NAMALWA (cell line): ENCODE data around the gene HLCS.

Experiments used
- DNase-seq: peaks from one replicate; pipeline ENCODE4 v3.0.0-alpha.2; 2015; ENCODE audit warnings: low spot score

HLCS gene

GRCh38 chr21:36914244-36915013, 52.0 kb downstream of the HLCS start:
- no peak for DNase-seq

DNA sequence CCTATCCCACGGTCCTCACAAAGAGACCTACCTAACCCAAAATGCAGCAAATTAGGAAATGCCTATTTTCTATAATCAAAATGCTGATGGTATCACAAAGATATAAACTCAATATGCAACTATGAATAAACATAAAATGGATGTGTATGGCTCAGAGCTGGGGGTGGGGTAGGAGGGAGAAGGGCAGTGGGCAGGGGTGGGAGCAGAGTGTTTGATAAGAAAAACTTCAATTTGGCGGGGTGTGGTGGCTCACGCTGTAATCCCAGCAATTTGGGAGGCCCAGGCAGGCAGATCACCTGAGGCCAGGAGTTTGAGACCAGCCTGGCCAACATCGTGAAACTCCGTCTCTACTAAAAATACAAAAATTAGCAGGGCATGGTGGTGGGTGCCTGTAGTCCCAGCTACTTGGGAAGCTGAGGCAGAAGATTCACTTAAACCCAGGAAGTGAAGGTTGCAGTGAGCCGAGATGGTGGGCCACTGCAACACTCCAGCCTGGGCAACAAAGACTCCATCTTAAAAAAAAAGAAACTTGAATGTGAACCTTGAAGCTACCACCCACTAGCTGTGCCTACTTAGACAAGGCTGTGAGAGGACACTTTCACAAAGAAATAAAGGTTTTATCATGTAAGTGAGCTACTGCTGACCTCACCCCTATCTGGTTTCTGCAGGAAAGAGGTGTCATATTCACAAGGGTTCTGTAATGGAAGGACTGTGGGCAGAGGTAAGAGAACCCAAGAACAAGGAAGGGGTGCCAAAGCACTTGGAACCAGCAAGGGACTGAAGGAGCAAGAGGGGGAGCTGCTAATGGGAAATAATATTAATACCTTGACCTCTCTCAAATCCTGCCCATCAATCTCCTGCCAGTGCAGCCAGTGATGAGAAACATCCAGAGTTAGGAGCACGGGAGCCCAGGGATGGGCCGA, 53.0 kb downstream of the HLCS start:
- no peak for DNase-seq

GRCh38 chr21:36910581-36911307, 55.7 kb downstream of the HLCS start:
- no peak for DNase-seq

DNA sequence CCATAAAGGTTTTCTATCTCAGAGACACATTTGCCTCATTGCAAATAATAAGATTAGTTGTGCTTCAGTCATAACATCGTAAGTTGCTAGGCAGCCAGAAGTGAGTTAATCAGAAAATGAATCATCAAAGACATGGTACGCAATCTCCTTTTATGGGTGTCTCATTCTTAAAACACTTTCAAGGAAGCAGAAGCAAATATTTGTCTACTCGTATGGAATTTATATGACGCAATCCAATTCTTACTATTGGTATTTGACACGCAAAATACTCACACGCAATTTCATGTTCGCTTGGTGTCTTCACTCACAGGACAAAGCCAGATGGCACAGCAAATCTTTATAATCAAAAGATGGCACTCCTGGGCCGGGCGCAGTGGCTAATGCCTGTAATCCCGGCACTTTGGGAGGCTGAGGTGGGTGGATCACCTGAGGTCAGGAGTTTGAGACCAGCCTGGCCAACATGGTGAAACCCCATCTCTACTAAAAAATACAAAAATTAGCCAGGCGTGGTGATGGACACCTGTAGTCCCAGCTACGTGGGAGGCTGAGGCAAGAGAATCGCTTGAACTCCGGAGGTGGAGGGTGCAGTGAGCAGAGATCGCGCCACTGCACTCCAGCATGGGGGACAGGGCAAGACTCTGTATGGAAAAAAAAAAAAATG, 56.4 kb downstream of the HLCS start:
- no peak for DNase-seq

- no peak for DNase-seq
Measured at GRCh38 chr21:36909423-36909822, 57.0 kb downstream of the HLCS start.

GRCh38 chr21:36908260-36908908, 58.1 kb downstream of the HLCS start:
- no peak for DNase-seq

DNA sequence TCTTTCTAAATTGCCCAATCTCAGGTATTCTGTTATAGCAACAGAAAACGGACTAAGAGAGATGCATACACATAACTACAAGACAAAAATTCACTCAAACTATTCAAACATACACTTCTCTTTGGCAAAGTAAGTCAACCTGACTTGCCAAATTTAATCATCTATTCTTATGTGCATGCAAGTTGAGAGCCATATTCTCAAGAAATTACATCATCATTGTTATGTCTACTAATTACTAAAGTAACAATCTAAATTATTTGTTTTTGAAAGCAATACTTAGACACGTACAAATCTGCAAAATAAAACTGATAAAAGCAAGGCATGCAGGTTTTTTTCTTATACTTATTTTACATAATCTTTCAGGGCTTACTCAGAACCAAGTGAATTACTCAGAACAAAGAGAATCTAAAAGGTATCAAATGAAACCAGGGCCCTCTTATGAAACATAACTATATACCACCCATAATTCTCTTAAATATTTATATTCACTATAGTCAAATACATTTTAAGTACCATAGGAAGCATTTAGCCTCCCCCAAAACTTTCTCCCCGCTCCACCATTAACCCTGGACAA, 62.3 kb downstream of the HLCS start:
- DNase-seq = no peak

DNA sequence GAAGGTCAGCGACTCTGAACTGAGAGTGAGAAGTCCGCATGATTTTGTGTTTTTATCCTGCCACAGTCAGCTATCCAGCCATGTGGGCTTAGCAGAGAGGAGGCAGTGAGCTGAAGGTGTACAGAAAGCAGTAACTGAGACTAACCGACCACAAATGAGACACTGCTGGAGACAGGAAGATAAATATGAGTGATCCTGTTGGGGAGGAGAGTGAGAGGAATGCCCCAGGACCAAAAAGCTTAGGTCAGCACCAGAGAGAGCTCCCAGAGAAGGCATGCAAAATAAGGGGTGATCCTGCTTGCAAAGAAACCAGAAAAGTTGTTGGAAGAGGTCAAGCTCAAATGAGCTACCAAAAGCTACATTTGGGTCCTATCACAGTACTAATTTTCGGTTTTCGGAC, 63.7 kb downstream of the HLCS start:
- DNase-seq = no peak

DNA sequence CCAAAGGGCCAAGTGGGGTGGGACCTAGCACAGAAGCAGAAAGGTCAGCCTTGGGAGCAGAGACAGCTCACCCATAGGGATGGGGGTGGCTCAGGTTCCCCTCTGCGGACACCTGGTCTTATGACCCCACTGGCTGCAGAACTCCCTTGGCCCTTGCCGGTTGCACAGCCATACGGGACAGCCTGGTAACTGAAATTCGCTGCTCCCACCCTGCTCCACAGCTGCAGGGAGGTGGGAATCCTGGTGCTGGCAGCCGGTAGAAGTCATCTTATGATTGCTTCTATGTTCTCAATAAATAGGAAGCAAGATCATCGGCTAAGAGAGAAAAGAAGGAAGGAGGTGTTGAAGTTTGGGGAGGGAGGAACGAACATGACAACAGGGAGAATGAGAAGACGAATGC, 64.1 kb downstream of the HLCS start:
- DNase-seq = no peak

- no peak for DNase-seq
Measured at GRCh38 chr21:36901575-36901974, 64.9 kb downstream of the HLCS start.

GRCh38 chr21:36893581-36893980, 72.9 kb downstream of the HLCS start:
- no peak for DNase-seq

GRCh38 chr21:36892201-36892600, 74.3 kb downstream of the HLCS start:
- no peak for DNase-seq

DNA sequence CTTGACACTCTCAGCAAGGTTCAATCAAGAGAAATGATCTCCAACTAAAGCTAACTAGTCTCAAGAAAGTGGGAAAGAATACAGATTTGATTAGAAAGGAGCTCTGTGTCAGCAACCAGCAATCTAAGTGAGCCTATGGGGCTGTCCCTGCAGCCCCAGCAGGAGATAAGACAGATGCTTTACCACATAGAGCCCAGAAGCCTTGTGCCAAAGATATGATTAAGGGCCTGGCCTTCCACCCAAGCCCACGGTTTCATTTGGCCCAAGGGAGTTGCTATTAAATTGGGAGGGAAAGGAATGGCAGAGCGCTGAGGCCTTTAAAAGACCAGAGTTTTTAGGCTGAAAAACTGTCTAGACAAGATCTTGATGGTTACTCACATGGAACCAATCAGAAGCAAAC, 74.8 kb downstream of the HLCS start:
- DNase-seq = no peak

DNA sequence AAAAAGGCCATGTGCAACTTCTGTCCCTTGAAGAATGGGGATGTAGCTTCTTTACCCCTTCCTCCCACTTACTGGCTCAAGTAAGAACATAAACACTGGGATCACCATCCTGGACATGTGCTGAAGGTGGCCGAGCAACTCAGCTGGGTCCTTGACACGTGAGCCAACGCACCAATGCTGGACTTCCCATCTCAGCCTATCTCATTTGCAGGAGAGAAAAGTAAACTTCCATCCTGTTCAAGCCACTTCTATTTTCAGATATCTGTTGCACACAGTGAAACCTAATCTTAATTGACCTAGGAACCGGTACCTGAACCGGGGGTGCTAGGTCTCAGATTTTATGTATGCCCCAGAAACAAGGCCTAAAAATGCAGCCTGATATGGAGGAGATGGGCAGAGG, 75.3 kb downstream of the HLCS start:
- DNase-seq = no peak

DNA sequence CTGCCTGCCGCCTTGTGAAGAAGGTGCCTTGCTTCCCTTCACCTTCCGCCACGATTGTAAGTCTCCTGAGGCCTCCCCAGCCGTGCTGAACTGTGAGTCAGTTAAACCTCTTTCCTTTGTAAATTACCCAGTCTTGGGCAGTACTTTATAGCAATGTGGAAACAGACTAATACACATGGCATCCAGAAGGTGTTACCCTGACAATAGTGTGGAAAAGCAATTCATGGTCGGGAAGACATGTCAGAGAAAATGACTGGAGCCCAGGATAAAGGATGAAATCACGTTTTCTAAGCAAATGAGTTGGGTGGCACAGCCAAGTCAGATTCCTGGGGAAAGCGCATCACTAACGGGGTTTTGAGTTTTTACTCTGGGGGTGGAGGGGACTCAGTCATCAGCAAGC, 76.4 kb downstream of the HLCS start:
- no peak for DNase-seq

DNA sequence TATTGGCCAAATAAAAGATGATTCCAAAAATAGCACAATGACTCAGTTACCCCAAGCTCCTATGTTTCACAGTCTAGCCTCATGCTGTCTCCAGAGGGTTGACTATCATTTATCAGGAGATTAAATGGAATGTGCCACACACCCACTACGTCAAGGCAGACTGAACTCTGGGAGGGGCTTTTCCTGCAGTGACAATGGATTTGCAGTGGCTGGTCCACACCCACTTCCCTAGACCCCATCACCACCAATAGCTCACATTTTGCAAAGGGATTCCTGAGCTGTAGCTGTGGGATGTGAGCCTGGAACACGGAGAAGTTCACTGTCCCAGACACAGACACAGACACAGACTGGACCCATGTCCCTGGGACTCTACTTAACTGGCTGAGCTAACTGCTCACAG, 77.1 kb downstream of the HLCS start:
- no peak for DNase-seq

- no peak for DNase-seq
Measured at GRCh38 chr21:36888466-36888865, 78.0 kb downstream of the HLCS start.

DNA sequence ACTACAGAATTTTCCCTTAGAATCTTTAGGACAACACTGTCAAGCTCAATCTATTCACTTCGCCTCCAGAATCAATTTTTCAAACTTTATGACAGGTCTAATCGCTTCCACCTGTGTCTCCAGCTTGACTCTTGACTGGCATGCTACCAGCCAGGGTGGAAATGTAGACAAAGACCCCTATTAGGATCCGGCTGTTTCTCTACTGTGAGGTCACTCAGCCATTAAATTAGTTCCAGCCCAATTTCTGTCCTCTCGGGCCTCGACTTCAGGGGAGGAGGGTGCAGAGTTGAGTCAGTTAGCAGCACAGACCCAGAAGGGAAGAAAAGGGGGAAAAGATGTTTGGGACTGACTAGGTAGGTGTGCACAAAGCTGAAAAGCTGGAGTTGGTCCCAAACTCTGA, 78.5 kb downstream of the HLCS start:
- DNase-seq = no peak

- DNase-seq = no peak
Measured at GRCh38 chr21:36883532-36884486, 82.7 kb downstream of the HLCS start.

- DNase-seq = no peak
Measured at GRCh38 chr21:36882776-36883175, 83.7 kb downstream of the HLCS start.
